H9 (cell line): ENCODE results near the gene CARD11. TPM values are rescaled to one million over a fixed set of nuclear protein-coding genes. Genes with fewer than 3 reads are reported as not detected.

Experiments used
- DNase-seq: peaks from one replicate; pipeline ENCODE4 v3.0.0-alpha.2; 2017
- H2AFZ ChIP-seq: one replicate; pipeline ENCODE4 v1.6.1; 2013; ENCODE audit warnings: mild to moderate bottlenecking, low read length, control low read depth, moderate library complexity
- H2AK5ac ChIP-seq: 2 replicates; pipeline ENCODE4 v1.6.1; 2013; ENCODE audit warnings: low read length, control low read depth, mixed read lengths; ENCODE audit not compliant: insufficient read length
- H2BK120ac ChIP-seq: one replicate; pipeline ENCODE4 v1.6.1; 2013; ENCODE audit warnings: low read depth, mild to moderate bottlenecking, low read length, control low read depth, inconsistent platforms; ENCODE audit not compliant: poor library complexity, severe bottlenecking
- H2BK12ac ChIP-seq: 2 replicates; pipeline ENCODE4 v1.6.1; 2013; ENCODE audit warnings: low read length, control low read depth, mixed read lengths, low read depth; ENCODE audit not compliant: insufficient read length
- H2BK15ac ChIP-seq: 2 replicates; pipeline ENCODE4 v1.6.1; 2013; ENCODE audit warnings: low read depth, low read length, control low read depth
- H2BK20ac ChIP-seq: one replicate; pipeline ENCODE4 v1.6.1; 2013; ENCODE audit warnings: low read depth, mild to moderate bottlenecking, low read length, control low read depth, inconsistent platforms; ENCODE audit not compliant: poor library complexity, severe bottlenecking
- H2BK5ac ChIP-seq: 2 replicates; pipeline ENCODE4 v1.6.1; 2013; ENCODE audit warnings: low read length, control low read depth, mixed read lengths; ENCODE audit not compliant: insufficient read length
- H3K14ac ChIP-seq: 2 replicates; pipeline ENCODE4 v1.6.1; 2013; ENCODE audit warnings: low read length, control low read depth; ENCODE audit not compliant: insufficient read depth
- H3K18ac ChIP-seq: 2 replicates; pipeline ENCODE4 v1.6.1; 2013; ENCODE audit warnings: low read depth, mild to moderate bottlenecking, mixed read lengths, low read length, control low read depth; ENCODE audit not compliant: insufficient read length
- H3K23ac ChIP-seq: 2 replicates; pipeline ENCODE4 v1.6.1; 2013; ENCODE audit warnings: low read length, control low read depth, mixed read lengths, low read depth; ENCODE audit not compliant: insufficient read length
- H3K23me2 ChIP-seq: 2 replicates; pipeline ENCODE4 v1.6.1; 2013; ENCODE audit warnings: low read depth, mild to moderate bottlenecking, mixed read lengths, low read length, control low read depth; ENCODE audit not compliant: insufficient read length, poor library complexity, severe bottlenecking
- H3K27ac ChIP-seq: 2 replicates; pipeline ENCODE4 v1.5.1; 2013; ENCODE audit warnings: low read length, control low read depth, mixed read lengths, low read depth; ENCODE audit not compliant: insufficient read length
- H3K27me3 ChIP-seq: 2 replicates; pipeline ENCODE4 v1.6.1; 2013; ENCODE audit warnings: low read length, control low read depth, inconsistent platforms; ENCODE audit not compliant: insufficient read depth
- H3K4ac ChIP-seq: 2 replicates; pipeline ENCODE4 v1.6.1; 2013; ENCODE audit warnings: low read depth, mild to moderate bottlenecking, control low read depth, inconsistent platforms, low read length, moderate library complexity
- H3K4me1 ChIP-seq: 2 replicates; pipeline ENCODE4 v1.6.1; 2013; ENCODE audit warnings: low read length, control low read depth, inconsistent platforms; ENCODE audit not compliant: insufficient read depth
- H3K4me2 ChIP-seq: 2 replicates; pipeline ENCODE4 v1.6.1; 2013; ENCODE audit warnings: low read length, control low read depth, mixed read lengths; ENCODE audit not compliant: insufficient read length, insufficient read depth
- H3K56ac ChIP-seq: 2 replicates; pipeline ENCODE4 v1.6.1; 2013; ENCODE audit warnings: low read depth, mild to moderate bottlenecking, mixed read lengths, low read length, control low read depth; ENCODE audit not compliant: insufficient read length
- H3K79me1 ChIP-seq: 2 replicates; pipeline ENCODE4 v1.6.1; 2013; ENCODE audit warnings: low read depth, mild to moderate bottlenecking, moderate library complexity, low read length, control low read depth, inconsistent platforms; ENCODE audit not compliant: insufficient read depth, poor library complexity, severe bottlenecking
- H3K79me2 ChIP-seq: 2 replicates; pipeline ENCODE4 v1.6.1; 2013; ENCODE audit warnings: low read length, control low read depth, inconsistent platforms; ENCODE audit not compliant: insufficient read depth
- H3K9ac ChIP-seq: 2 replicates; pipeline ENCODE4 v1.6.1; 2013; ENCODE audit warnings: low read length, control low read depth, mixed read lengths; ENCODE audit not compliant: insufficient read length; ENCODE audit errors: extremely low read depth
- H3K9me3 ChIP-seq: one replicate; pipeline ENCODE4 v1.6.1; 2013; ENCODE audit warnings: low read depth, low read length, inconsistent platforms; ENCODE audit not compliant: control insufficient read depth
- H3T11ph ChIP-seq: one replicate; pipeline ENCODE4 v1.6.1; 2013; ENCODE audit warnings: mild to moderate bottlenecking, low read length, control low read depth, inconsistent platforms
- H4K20me1 ChIP-seq: one replicate; pipeline ENCODE4 v1.6.1; 2013; ENCODE audit not compliant: control insufficient read depth, insufficient read length, insufficient read depth
- H4K5ac ChIP-seq: 2 replicates; pipeline ENCODE4 v1.6.1; 2013; ENCODE audit warnings: low read depth, mild to moderate bottlenecking, mixed read lengths, low read length, control low read depth; ENCODE audit not compliant: insufficient read length
- H4K8ac ChIP-seq: replicated peaks from 2 replicates; pipeline ENCODE4 v1.6.1; 2013; ENCODE audit warnings: low read length, control low read depth, mixed read lengths, low read depth; ENCODE audit not compliant: insufficient read length
- H4K91ac ChIP-seq: 2 replicates; pipeline ENCODE4 v1.6.1; 2013; ENCODE audit warnings: low read depth, mild to moderate bottlenecking, moderate library complexity, mixed read lengths, low read length, control low read depth; ENCODE audit not compliant: insufficient read length
- H3K27ac Mint-ChIP-seq, 3 experiments: 2 replicates in 2 of 3; 3 replicates in 1 of 3; pipeline ENCODE4 v1.8.0; 2020 to 2021; ENCODE audit warnings: mixed read lengths in 3 of 3, mild to moderate bottlenecking in 1 of 3, moderate library complexity in 1 of 3
- H3K27me3 Mint-ChIP-seq: 2 replicates; pipeline ENCODE4 v1.8.0; 2021; ENCODE audit warnings: low read depth, mild to moderate bottlenecking, moderate library complexity, mixed read lengths
- H3K36me3 Mint-ChIP-seq, 3 experiments: 2 replicates in 2 of 3; 3 replicates in 1 of 3; pipeline ENCODE4 v1.8.0; 2020 to 2021; ENCODE audit warnings: low read depth in 3 of 3, mixed read lengths in 3 of 3; ENCODE audit not compliant: insufficient read depth in 1 of 3
- H3K4me1 Mint-ChIP-seq, 2 experiments: 2 replicates each; pipeline ENCODE4 v1.8.0; 2020; ENCODE audit warnings: mixed read lengths in 2 of 2
- H3K4me3 Mint-ChIP-seq, 2 experiments: 2 replicates in 1 of 2; 3 replicates in 1 of 2; pipeline ENCODE4 v1.8.0; 2020 to 2021; ENCODE audit warnings: mild to moderate bottlenecking in 2 of 2, mixed read lengths in 2 of 2, moderate library complexity in 1 of 2
- H3K9me3 Mint-ChIP-seq, 2 experiments: 2 replicates in 1 of 2; 3 replicates in 1 of 2; pipeline ENCODE4 v1.8.0; 2020; ENCODE audit warnings: mild to moderate bottlenecking in 2 of 2, mixed read lengths in 2 of 2, moderate library complexity in 1 of 2
- CTCF ChIP-seq: fragments of 200-600 bp; sonication (generic); conservative IDR thresholded peaks from 3 replicates; pipeline ENCODE4 v1.8.0; 2021; ENCODE audit warnings: antibody characterized with exemption, mild to moderate bottlenecking
- WGBS: extraction: QIAGEN DNeasy Blood & Tissue Kit; methylation state at CpG from one replicate; pipeline ENCODE4 v1.1.7; 2013; ENCODE audit warnings: missing lambda C conversion rate, low lambda C conversion rate, mixed read lengths; ENCODE audit not compliant: insufficient read length; ENCODE audit errors: extremely low coverage; 5-methylcytosine and 5-hydroxymethylcytosine counted together
- total RNA-seq: library from RNA; stranded (reverse); gene quantifications from 2 replicates; pipeline ENCODE4 v1.2.1, GENCODE V29; 2021

The CARD11 gene
- total RNA-seq, 1 experiment from 2014 or later: 20.0 TPM

- Histone ChIP-seq H2BK15ac (no peak overlapping the region), H3K79me2 (no peaks in the 10 kb centered on the region), H3K56ac (no peak overlapping the region), H3K27me3 (no peaks in the 10 kb centered on the region), H2AK5ac (no peak overlapping the region), H3K9ac (no peak overlapping the region), H4K20me1 (no peaks in the 10 kb centered on the region), H4K5ac (no peak overlapping the region), H2BK120ac (no peak overlapping the region), H3K9me3 (no peaks in the 10 kb centered on the region), H3K14ac (no peak overlapping the region; the same call in 1 of the 2 replicates), H3K18ac (no peak overlapping the region), H3K4me1 (no peaks in the 10 kb centered on the region), H4K91ac (no peak overlapping the region), H4K8ac (no peak overlapping the region), H3K4me2 (no peak overlapping the region), H2AFZ (no peak overlapping the region), H3K23me2 (no peaks in the 10 kb centered on the region), H3T11ph (no peak overlapping the region), H3K27ac (no peak overlapping the region), H3K4ac (no peak overlapping the region), H2BK5ac (no peak overlapping the region), H2BK12ac (no peak overlapping the region), H3K23ac (no peak overlapping the region), H2BK20ac (no peak overlapping the region), H3K79me1 (no peaks in the 10 kb centered on the region)
- WGBS: no CpG with 5 or more reads among the region's 23 CpGs
- H3K36me3 Mint-ChIP-seq: peaks cover 2 to 5% (median 3%) of the 10 kb centered on the region in 3 experiments; a peak in 5 of 7 replicates
- H3K27ac Mint-ChIP-seq: peak overlapping the region in 1 of 3 experiments; percentile 86; a peak in 2 of 7 replicates
- no peaks in the 10 kb centered on the region for H3K27me3 Mint-ChIP-seq
- H3K4me1 Mint-ChIP-seq: no peaks in the 10 kb centered on the region
- H3K4me3 Mint-ChIP-seq: no peak overlapping the region
- 0 out of 5 replicates have a peak, but pooled peaks cover 0 to 2% of the 10 kb centered on the region in 2 experiments for H3K9me3 Mint-ChIP-seq
- no peak for TF ChIP-seq CTCF
- no peak for DNase-seq
These were observed 29.5 kb downstream of the CARD11 start for GRCh38 chr7:3013975-3014792.
